Neural progenitor cell (in vitro differentiated cells): ENCODE measurements around the gene IFT25. TPM values are rescaled to one million over a fixed set of nuclear protein-coding genes. Genes with fewer than 3 reads are reported as not detected.

Experiments
- DNase-seq: peaks from one replicate; pipeline ENCODE4 v3.0.0-alpha.2; 2016; ENCODE audit warnings: low spot score
- H2AFZ ChIP-seq: fragments of 200-600 bp; sonication (generic); replicated peaks from 2 replicates; pipeline ENCODE4 v1.6.1; 2016; ENCODE audit warnings: antibody characterized with exemption
- H3F3A ChIP-seq: fragments of 200-600 bp; sonication (generic); 2 replicates; pipeline ENCODE4 v1.6.1; 2016; ENCODE audit warnings: antibody characterized with exemption, low read depth
- H3K27ac ChIP-seq: fragments of 200-600 bp; sonication (generic); 2 replicates; pipeline ENCODE4 v1.5.1; 2016; ENCODE audit warnings: mild to moderate bottlenecking
- H3K27me3 ChIP-seq: fragments of 200-600 bp; sonication (generic); 2 replicates; pipeline ENCODE4 v1.6.1; 2016; ENCODE audit warnings: mild to moderate bottlenecking, moderate library complexity
- H3K36me3 ChIP-seq: fragments of 200-600 bp; sonication (generic); 2 replicates; pipeline ENCODE4 v1.5.1; 2016
- H3K4me1 ChIP-seq: fragments of 200-600 bp; sonication (generic); 2 replicates; pipeline ENCODE4 v1.6.1; 2016; ENCODE audit warnings: mixed run types
- H3K4me2 ChIP-seq: fragments of 200-600 bp; sonication (generic); 2 replicates; pipeline ENCODE4 v1.6.1; 2016
- H3K4me3 ChIP-seq: fragments of 200-600 bp; sonication (generic); 2 replicates; pipeline ENCODE4 v1.5.1; 2016
- H3K79me2 ChIP-seq: fragments of 200-600 bp; sonication (generic); 2 replicates; pipeline ENCODE4 v1.6.1; 2016; ENCODE audit warnings: low read depth
- H3K9ac ChIP-seq: fragments of 200-600 bp; sonication (generic); 2 replicates; pipeline ENCODE4 v1.6.1; 2016
- H3K9me3 ChIP-seq: fragments of 200-600 bp; sonication (generic); 2 replicates; pipeline ENCODE4 v1.5.1; 2016; ENCODE audit warnings: low read depth
- H4K20me1 ChIP-seq: fragments of 200-600 bp; sonication (generic); 2 replicates; pipeline ENCODE4 v1.6.1; 2016; ENCODE audit warnings: low read depth
- H3K27ac Mint-ChIP-seq: 3 replicates; pipeline ENCODE4 v1.8.0; 2021; ENCODE audit warnings: mixed read lengths
- H3K27me3 Mint-ChIP-seq: 2 replicates; pipeline ENCODE4 v1.8.0; 2022; ENCODE audit warnings: low read depth, mild to moderate bottlenecking, inconsistent platforms, moderate library complexity, mixed read lengths; ENCODE audit not compliant: insufficient read depth
- H3K36me3 Mint-ChIP-seq: 3 replicates; pipeline ENCODE4 v1.8.0; 2021; ENCODE audit warnings: mixed read lengths
- H3K4me1 Mint-ChIP-seq: 3 replicates; pipeline ENCODE4 v1.8.0; 2021; ENCODE audit warnings: mixed read lengths
- H3K4me3 Mint-ChIP-seq: 3 replicates; pipeline ENCODE4 v1.8.0; 2021; ENCODE audit warnings: mild to moderate bottlenecking, moderate library complexity, mixed read lengths
- H3K9me3 Mint-ChIP-seq: 3 replicates; pipeline ENCODE4 v1.8.0; 2020; ENCODE audit warnings: mixed read lengths
- CTCF ChIP-seq: fragments of 200-600 bp; sonication (generic); IDR thresholded peaks from 2 replicates; pipeline ENCODE4 v1.5.1; 2017; ENCODE audit warnings: antibody characterized with exemption, mild to moderate bottlenecking
- EZH2 ChIP-seq: fragments of 200-600 bp; sonication (generic); IDR thresholded peaks from 2 replicates; pipeline ENCODE4 v1.6.1; 2017; ENCODE audit warnings: antibody characterized with exemption, mild to moderate bottlenecking, moderate library complexity
- EZH2phosphoT487 ChIP-seq: fragments of 200-600 bp; sonication (generic); IDR thresholded peaks from 2 replicates; pipeline ENCODE4 v1.6.1; 2017; ENCODE audit warnings: antibody characterized with exemption
- total RNA-seq: library from RNA; depleted of rRNA; stranded (reverse); fragments of >200 nt; gene quantifications from 2 replicates; pipeline ENCODE4 v1.2.3, GENCODE V29; 2015; ENCODE audit warnings: low replicate concordance

The IFT25 gene
- total RNA-seq, 1 donor from 2014 or later, result 54.0 TPM

- Histone ChIP-seq H3K27me3 (no peaks in the 10 kb centered on the region), H2AFZ (no peak overlapping the region), H3K79me2 (peaks cover 10% of the 10 kb centered on the region), H3K4me3 (no peak overlapping the region), H4K20me1 (peaks cover 18% of the 10 kb centered on the region), H3K9ac (no peak overlapping the region), H3F3A (peaks cover 17% of the 10 kb centered on the region), H3K4me2 (peak overlapping the region; percentile 39), H3K4me1 (peaks cover 15% of the 10 kb centered on the region), H3K9me3 (no peaks in the 10 kb centered on the region), H3K27ac (peak overlapping the region; percentile 71), H3K36me3 (peaks cover 18% of the 10 kb centered on the region)
- peaks cover 25% of the 10 kb centered on the region for H3K36me3 Mint-ChIP-seq
- no peak for DNase-seq
- TF ChIP-seq EZH2 (no peak), EZH2phosphoT487 (no peak), CTCF (no peak)
- H3K4me3 Mint-ChIP-seq, result no peak overlapping the region
- H3K27ac Mint-ChIP-seq, result no peak overlapping the region
- peaks cover 4% of the 10 kb centered on the region for H3K4me1 Mint-ChIP-seq
- no peaks in the 10 kb centered on the region for H3K27me3 Mint-ChIP-seq
- H3K9me3 Mint-ChIP-seq, result no peaks in the 10 kb centered on the region
Observed at GRCh38 chr1:53957194-53957818, 11.8 kb upstream of the IFT25 start.

- Histone ChIP-seq H3F3A (peaks cover 17% of the 10 kb centered on the region), H2AFZ (no peak overlapping the region)
Observed at GRCh38 chr1:53956308-53957168, 11.0 kb upstream of the IFT25 start.

GRCh38 chr1:53954128-53954527 is 8.6 kb upstream of the IFT25 start:
- peaks cover 16% of the 10 kb centered on the region for H3K36me3 Mint-ChIP-seq
- H3K9me3 Mint-ChIP-seq, result no peaks in the 10 kb centered on the region
- Histone ChIP-seq H3K36me3 (peaks cover 8% of the 10 kb centered on the region), H3K4me1 (peaks cover 20% of the 10 kb centered on the region), H3K4me3 (no peak overlapping the region), H3K27ac (no peak overlapping the region), H3F3A (peaks cover 17% of the 10 kb centered on the region), H3K9ac (no peak overlapping the region), H3K4me2 (no peak overlapping the region), H4K20me1 (peaks cover 33% of the 10 kb centered on the region), H2AFZ (no peak overlapping the region), H3K79me2 (peaks cover 37% of the 10 kb centered on the region), H3K27me3 (no peaks in the 10 kb centered on the region), H3K9me3 (no peaks in the 10 kb centered on the region)
- H3K4me1 Mint-ChIP-seq, result peaks cover 15% of the 10 kb centered on the region
- H3K27ac Mint-ChIP-seq, result no peak overlapping the region
- H3K27me3 Mint-ChIP-seq, result no peaks in the 10 kb centered on the region
- TF ChIP-seq EZH2phosphoT487 (no peak), EZH2 (no peak), CTCF (no peak)
- no peak overlapping the region for H3K4me3 Mint-ChIP-seq
- no peak for DNase-seq

More at GRCh38 chr1:53956308-53957168, 11.0 kb upstream of the IFT25 start:
- no peak overlapping the region for H3K4me3 ChIP-seq
- peaks cover 15% of the 10 kb centered on the region for H3K79me2 ChIP-seq
- no peak overlapping the region for H3K9ac ChIP-seq
- Mint-ChIP-seq H3K27ac (no peak overlapping the region), H3K9me3 (no peaks in the 10 kb centered on the region), H3K4me1 (peaks cover 4% of the 10 kb centered on the region), H3K4me3 (no peak overlapping the region), H3K27me3 (no peaks in the 10 kb centered on the region), H3K36me3 (peaks cover 20% of the 10 kb centered on the region)
- peaks cover 18% of the 10 kb centered on the region for H4K20me1 ChIP-seq
- no peak for DNase-seq
- peaks cover 18% of the 10 kb centered on the region for H3K36me3 ChIP-seq
- H3K4me1 ChIP-seq, result peaks cover 15% of the 10 kb centered on the region
- H3K9me3 ChIP-seq, result no peaks in the 10 kb centered on the region
- no peaks in the 10 kb centered on the region for H3K27me3 ChIP-seq
- TF ChIP-seq EZH2phosphoT487 (no peak), EZH2 (no peak), CTCF (no peak)
- H3K4me2 ChIP-seq, result peak overlapping the region; percentile 39
- peak overlapping the region; percentile 71 for H3K27ac ChIP-seq
